ENCODE data around the gene PDZD2.

Gene PDZD2

GRCh38 chr5:32089146-32090000 is 450.4 kb downstream of the PDZD2 start:
- no peak for DNase-seq

- DNase-seq = no peak
Observed at GRCh38 chr5:32090026-32090754, 451.3 kb downstream of the PDZD2 start.

GRCh38 chr5:32090755-32091128 is 451.8 kb downstream of the PDZD2 start:
- DNase-seq = no peak

GRCh38 chr5:32092938-32093812 is 454.2 kb downstream of the PDZD2 start:
- peak; percentile 44 for DNase-seq

GRCh38 chr5:32094691-32095090 is 455.8 kb downstream of the PDZD2 start:
- DNase-seq = no peak

GRCh38 chr5:32095261-32095671 is 456.3 kb downstream of the PDZD2 start:
- DNase-seq = no peak

- no peak for DNase-seq
Observed at GRCh38 chr5:32096891-32097595, 458.1 kb downstream of the PDZD2 start.

- no peak for DNase-seq
Observed at GRCh38 chr5:32098291-32098690, 459.4 kb downstream of the PDZD2 start.

GRCh38 chr5:32098890-32099310 is 460.0 kb downstream of the PDZD2 start:
- no peak for DNase-seq

- DNase-seq = no peak
Observed at GRCh38 chr5:32099486-32100035, 460.6 kb downstream of the PDZD2 start.

GRCh38 chr5:32100230-32100629 is 461.3 kb downstream of the PDZD2 start:
- no peak for DNase-seq

- no peak for DNase-seq
Observed at GRCh38 chr5:32100691-32101302, 461.9 kb downstream of the PDZD2 start.

- DNase-seq = no peak
Observed at GRCh38 chr5:32102254-32102986, 463.5 kb downstream of the PDZD2 start.

- no peak for DNase-seq
Observed at GRCh38 chr5:32103521-32103920, 464.6 kb downstream of the PDZD2 start.

GRCh38 chr5:32107291-32107690 is 468.4 kb downstream of the PDZD2 start:
- no peak for DNase-seq

- DNase-seq = no peak
Observed at GRCh38 chr5:32108167-32108566, 469.2 kb downstream of the PDZD2 start.

GRCh38 chr5:32109236-32109635 is 470.3 kb downstream of the PDZD2 start:
- DNase-seq = no peak

- no peak for DNase-seq
Observed at GRCh38 chr5:32110111-32110696, 471.3 kb downstream of the PDZD2 start.

- DNase-seq = no peak
Observed at GRCh38 chr5:32115985-32116384, 477.1 kb downstream of the PDZD2 start.

- DNase-seq = no peak
Observed at GRCh38 chr5:32116574-32117313, 477.8 kb downstream of the PDZD2 start.
